DMS153 (cell line): ENCODE data around the gene RBM38.

Experiments used
- DNase-seq: peaks from one replicate; lab custom pipeline; 2025; lab: John Stamatoyannopoulos, UW

Gene RBM38

DNA sequence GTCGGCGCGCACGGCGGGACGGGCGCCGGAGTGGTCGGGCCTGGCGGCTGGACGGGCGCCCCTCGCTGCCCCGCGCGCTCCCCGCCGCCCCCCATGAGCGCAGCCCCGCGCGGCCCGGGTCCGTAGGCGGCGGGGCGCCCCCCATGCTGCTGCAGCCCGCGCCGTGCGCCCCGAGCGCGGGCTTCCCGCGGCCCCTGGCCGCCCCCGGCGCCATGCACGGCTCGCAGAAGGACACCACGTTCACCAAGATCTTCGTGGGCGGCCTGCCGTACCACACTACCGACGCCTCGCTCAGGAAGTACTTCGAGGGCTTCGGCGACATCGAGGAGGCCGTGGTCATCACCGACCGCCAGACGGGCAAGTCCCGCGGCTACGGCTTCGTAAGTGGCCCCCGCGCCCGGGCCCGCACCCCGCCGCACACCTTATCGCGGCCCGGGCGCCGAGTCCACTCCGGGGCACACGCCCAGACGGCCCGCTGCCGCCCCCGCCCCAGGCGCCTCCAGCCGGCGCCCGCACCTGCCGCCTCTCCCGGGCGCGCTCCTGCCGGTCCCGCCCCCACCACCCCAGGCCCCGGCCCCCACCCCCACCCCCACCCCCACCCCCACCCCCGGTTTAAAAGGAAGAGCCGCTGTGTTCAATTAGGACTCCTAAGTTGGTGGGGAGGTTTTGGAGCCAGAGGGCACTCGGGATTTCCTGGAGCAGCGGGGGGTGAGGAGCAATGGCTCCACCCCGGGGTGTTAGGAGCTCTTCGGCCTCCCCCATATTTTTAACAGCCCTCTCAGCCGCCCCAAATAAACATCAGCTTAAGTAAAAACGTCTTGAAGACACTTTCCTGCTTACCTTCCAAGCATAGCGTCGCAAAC lies 474 bp downstream of the RBM38 start:
- DNase-seq = no peak

DNA sequence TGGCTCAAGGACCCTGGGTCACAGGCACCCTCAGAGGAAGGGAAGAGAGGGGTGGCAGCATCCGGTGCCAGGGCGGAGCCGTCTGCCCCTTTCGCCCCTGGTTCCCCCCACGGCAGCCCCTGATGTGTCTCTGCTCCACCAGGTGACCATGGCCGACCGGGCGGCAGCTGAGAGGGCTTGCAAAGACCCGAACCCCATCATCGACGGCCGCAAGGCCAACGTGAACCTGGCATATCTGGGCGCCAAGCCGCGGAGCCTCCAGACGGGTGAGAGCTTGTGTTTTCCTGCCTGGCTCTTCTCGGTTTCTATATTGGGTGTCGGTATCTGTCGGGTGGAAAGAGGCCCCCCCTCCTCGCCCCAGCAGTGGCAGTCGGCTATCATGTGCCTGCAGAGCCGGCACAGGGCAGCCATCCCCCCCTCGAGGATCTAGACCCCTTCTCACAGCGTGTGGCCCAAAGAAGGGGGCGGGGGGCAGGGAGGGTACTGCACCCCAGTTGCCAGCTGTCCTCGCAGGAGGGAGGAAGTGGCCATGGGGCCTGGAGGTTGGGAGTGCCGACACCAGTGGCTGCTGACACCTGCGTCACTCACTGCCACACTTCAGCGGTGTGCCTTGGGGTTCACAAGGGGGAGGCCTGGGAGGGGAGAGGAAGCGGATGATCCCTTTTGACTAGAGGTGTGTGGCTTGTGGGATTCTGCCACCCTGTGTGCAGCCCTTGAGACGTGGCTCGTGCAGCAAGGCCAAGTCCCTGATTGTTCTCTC lies 1.5 kb downstream of the RBM38 start:
- DNase-seq = no peak

DNA sequence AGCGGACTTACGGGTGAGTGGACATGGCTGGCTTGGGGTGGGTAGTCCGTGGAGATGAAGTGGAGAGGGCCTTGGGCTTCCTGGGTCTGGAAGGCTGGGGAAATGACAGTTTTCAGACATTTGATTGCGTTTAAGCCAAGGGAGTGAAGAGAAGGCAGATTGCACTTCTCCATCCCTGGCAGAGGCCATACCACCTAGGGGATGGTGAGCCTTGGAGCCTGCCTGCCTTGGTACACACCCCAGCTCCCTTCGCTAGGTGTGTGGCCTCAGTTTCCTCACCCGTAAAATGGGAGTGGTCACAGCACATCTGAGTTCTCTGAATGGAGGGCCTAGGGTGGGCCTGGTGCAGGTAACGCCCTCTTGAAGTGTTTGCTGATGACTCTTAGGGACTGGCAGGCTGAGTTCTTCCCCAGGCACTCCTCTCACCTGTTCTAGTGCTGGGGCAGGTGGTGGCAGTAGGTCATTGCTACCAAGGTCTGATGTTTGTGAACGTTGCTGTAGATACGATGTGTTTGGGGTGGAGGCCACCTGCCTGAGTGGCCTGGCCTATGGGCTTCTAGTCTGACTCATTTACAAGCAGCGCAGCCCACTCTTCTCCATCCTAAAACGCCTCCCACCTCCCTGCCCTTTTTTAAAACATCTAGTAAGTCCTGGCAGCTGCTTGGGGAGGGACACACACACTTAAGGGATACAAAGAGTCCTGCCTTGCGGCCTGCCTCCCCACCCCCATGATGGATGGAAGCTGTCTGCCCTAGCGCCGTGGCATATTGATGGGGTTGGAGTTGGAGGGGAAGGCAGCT lies 2.3 kb downstream of the RBM38 start:
- peak; percentile 90 for DNase-seq

DNA sequence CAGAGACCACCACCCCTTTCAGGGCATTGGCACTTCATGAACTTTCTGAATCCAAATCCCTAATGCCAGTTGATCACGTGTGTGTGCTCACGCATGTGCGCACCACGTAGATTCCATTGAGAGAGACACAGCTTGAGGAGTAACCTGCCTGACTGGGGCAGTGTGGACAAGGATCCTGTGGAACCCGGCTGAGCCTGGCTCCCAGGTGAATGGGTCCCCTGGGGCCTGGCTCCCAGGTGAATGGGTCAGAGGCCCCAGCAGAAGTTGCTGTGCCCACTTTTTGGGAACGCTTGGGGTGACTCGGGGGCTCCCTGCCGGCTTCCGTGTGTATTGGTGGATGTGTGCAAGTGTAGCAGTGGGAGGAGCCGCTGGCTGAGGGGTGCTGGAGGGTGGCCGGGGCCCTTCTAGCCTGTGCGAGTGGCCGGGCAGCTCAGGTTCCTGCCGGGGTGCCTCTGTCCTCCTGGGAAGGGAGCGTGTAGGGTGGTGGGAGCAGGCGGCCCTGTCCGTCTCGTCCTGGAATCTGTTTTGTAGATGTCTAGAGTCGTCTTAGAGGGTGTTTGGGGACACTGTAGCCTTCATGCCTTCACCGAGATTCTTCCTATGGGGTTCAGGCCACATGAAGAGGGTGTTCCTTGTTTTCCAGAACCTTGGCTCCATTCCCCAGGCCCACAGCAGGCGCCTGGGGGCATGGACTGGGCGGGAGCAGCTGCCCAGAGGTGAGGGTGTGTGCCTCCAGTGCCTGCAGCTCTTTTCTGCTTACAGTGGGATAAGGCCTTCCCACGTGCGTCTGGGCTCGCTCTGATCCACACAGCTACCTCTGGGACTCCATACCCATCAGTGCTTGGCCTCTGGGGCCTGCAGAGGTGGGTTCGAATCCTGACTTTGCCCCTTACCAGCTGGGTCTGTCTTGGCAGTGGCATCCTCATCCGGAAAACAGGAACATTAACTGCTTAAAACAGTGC lies 3.2 kb downstream of the RBM38 start:
- no peak for DNase-seq

DNA sequence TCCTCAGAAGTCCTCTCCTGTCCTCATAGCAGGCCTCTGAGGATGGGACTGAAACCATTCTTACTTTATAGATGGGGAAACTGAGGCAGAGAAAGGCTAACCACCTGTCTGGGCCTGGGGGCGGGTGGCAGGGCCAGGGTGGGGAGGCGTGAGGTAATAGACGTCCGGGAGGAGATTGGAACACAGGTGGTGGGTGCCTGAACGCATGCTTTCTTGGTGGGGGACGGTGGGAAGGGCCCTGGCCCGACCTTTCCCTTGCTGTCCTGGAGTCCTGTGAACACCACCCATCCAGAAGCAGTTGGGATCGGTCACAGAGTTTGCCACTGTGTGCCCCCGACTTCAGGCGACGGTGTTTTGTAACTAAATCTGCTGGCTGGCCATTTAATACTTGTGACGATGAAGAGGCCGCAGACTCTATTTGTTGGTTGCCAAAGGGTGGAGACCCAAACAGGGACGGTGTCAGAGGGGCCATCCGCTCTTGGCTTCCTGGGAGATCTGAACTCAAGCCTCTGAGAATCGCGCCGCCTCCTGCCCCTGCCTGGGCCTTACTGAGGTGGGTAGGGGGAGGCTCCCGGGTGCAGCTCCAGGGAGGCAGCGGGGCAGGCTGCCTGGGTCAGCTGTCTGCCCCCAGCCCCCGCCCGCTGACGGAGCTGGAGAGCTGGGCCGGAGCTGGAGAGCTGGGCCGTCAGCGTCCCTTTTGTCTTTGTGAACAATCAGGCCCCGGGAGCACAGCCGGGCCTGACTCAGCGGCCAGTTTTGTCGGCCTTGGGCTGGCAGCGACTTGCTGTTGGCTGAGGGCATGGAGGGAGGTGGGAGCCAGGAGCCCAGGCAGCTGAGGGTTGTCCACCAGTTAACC lies 4.1 kb downstream of the RBM38 start:
- no peak for DNase-seq

DNA sequence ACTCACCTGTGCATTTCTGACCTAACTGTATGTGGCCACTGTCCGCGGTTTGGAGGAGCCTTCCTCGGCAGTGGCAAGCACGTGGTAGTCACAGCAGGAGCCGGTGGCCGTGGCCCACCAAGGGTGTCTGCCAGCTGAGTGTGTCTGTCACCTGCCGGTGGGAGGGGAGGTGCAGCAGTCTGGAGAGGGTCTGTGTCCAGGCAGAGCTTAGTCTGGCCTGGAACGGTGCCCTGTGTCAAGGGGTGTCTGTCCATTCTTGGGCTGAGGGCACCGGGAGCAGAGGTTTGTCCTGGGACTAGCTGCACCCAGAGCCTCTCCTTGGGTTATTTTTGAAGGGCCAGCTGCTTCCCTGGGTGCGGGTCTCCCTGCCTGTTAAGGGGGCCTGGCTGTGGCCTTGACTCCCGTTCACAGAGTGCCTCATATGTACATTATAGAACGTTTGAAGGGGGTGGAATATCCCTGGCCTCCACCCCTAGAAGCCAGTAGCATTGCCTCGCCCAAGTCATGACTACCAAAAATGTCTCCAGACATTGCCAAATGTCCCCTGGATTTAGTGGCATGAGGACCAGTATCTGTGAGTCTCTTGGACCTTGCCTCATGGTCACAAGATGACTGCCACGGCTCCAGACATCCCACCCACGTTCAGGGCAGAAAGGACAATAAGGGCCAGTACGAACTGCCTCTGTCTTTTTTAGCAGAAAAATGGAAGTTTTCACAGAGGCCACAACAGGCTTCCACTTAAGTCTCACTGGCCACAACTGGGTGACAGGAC lies 5.2 kb downstream of the RBM38 start:
- DNase-seq = no peak

DNA sequence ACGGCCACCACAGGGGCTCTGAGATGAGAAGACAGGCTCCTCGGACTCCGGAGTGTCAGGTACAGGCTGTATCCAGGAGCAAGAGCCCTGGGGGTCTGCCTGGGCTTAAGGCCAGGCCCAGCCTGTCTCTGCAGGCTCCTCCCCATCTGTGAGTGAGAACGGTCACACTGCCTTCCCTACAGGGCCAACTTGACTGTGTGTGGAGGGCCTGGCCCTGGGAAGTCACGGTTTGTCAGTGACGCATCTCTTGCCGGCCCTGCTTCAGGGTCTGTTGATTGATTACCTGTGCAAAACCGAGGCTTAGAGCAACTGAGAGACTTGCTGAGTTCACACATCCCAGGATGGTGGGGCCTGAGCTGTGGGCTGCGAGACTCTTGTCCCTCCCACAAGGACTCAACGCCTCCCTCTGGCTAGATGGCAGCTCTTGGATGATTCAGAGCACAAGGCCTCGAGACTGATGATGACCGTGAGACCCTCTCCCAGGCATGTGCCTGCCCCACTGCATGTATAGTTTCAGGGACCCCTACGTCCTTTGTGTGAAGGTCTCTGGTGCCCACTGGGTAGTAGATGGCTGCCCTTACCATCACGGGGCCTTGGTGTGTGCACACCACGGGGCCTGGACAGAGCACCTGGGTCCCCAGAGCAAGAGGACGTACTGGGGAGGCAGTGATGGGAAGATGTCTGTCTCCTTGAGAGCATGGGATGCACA lies 5.9 kb downstream of the RBM38 start:
- no peak for DNase-seq

DNA sequence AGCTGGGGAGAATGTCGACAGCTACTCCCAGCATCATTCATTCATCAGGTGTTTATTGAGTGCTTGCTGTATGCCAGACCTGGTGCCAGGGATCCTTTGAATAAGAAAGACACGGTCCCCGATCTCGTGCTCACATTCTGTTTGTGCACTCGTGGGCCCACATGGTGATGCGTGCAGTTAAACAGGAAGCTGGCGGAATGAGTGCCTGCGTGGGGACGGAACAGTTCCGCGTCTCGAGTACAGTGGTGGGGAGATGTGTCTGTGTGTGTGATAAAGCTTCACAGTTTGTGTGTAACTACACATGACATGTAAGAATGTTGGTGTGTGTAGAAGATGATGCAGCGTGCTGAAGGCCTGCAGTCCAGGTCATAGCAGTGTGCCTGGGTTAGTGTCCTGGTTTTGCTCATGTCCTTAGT lies 6.5 kb downstream of the RBM38 start:
- no peak for DNase-seq

DNA sequence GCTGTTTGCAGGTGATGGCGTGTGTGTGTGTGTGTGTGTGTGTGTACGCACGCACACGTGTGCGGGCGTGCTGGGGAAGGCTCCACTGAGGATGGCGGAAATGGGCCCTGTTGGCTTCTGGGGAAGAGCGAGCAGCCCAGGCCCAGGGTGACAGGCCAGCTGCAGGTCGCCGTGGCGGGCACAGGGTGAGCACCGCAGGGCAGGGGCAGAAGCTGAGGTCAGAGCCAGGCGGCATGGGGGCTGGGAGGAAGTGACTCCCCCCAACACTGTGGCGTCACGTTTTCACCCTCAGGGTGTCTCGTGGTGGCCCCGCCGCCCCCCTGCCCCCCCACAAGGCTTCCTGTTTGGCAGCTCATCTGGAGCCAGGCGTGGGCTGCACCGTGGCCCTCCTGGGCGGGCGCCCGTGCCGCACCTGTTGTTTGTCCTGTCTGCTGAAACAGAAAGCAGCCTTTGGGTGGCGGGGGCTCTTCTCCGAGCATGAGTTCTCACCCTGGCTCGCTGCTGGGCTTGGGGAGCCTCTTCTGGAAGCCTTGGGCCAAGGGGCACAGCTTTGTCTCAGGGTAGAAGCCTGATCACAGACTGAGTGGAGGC lies 7.1 kb downstream of the RBM38 start:
- peak; percentile 19 for DNase-seq

DNA sequence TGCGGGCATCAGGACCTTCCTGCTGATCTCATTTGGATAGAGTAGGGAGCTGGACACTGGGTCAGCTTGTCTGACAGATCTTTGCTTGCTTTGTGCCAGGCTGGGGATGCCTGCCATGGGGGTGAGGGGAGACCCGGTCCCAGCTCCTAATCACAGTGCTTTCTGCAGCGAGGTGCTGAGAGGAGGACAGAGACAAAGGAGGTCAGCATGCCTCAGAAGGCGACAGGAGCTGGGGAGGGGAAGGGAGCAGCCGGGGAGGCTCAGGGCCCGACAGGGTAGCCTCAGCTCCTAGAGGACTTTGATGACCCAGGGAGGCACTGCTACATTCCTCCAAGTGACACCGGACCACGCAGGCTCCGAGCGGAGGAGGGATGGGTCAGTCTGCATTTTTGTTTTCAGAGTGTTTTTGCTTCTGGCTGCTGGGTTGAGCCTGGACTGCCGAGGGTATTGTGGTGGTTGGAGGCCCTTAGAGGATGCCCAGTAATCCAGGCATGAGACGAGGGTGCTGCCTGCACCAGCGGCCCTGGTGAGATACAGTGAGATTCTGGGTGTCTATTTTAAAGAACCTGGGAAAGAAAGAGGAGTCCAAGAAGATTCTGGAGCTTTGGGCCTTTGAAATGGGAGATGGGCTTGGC lies 7.8 kb downstream of the RBM38 start:
- DNase-seq = no peak

DNA sequence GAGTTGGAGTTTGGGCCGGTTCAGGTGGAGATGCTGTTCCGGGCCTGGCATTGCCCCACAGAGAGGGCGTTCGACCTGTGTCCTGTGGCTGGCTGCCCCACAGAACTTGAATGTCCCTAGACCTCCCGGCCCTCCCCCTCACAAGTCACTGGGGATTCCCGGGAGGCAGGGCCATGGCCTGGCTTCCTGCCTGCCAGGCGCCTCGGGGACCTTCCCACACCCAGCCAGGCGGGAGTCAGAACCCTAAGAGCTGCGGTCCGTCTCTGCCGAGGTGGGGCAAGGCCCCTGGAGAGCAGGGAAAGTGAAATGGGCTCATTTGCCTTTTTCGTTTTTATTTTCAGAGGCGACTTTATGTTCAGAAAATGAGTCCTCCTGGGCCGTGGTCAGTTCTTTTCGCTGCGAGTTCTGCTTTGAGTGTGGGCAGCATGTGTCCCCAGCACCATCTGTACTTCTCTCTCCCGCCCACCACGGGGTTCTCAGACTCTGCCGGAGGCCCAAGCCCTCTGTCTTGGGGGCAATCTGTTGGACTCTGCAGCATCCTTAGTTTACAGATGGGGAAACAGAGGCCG lies 8.5 kb downstream of the RBM38 start:
- no peak for DNase-seq

DNA sequence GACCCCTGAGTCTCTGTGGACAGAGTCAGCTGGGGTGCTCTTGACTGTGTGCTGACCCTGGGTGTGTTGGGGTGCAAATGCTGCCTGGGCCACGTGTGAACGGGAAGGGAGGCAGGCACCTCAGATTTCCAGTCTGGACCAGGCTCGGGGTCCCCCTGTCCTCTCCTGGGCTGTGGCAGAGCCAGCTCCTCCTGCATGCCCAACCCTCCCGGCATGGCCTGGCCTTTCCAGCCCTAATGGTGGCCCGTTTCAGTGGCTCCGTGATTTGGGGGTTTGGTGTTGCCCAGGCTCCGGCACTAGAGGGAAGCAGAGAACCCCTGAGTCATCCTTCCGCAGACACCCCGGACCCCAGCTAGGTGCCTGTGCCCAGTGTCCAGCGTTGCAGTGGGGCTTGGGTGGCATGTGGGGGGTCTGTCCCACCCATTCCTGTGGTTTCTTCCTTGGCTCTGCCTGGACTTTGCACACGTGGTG lies 9.1 kb downstream of the RBM38 start:
- no peak for DNase-seq

DNA sequence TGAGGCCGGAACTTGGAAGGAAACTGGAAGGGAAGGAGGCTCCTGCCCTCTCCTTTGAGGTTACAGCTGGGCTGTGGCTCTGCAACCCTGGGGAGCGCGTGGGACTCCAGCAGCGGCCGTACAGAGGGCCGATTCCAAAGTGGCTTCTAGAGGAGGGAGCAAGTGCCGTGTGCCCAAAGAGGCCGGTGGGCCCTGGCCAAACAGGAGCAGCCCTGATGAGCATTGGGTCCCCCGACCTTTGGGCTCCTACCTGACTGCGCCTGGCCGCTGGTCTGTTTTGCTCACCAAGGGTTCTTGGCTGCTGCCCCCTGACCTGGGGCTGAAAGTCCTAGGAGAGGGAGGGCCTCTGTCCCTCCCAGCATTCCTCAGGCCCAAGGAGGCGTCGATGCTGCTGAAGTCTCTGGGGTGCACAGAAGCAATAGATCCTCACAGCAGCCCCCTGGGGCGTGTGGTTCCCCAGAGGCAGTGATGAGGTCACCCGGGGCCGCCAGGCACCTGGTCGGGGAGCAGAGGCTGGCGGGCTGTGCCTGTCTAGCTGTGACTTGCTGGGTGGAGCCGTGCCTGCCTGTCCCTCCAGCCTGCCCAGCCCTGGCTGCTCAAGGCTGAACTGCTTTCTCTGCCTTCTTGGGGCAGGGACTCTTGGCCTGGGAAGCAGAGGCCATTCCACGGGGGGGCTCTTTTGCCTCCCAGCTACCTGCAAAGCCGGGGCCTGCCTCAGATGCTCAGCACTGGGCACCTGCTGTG lies 9.8 kb downstream of the RBM38 start:
- DNase-seq = no peak

DNA sequence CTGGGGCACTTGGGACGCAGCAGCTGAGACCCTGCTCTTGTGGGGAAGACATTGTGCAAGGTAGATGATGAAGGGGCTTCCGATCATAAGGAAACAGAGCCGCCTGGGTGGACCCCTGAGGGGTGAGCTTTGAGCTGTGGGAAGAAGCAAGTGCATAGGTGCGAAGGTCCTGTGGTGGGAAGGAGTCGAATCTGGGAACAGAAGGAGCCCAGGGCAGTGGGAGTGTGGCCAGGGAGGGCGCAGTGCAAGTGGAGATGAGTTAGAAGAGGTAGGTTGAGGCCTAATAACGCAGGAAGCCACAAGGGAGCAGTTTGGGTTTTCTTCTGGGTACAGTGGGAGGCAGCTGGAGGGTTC lies 10.3 kb downstream of the RBM38 start:
- DNase-seq = no peak

DNA sequence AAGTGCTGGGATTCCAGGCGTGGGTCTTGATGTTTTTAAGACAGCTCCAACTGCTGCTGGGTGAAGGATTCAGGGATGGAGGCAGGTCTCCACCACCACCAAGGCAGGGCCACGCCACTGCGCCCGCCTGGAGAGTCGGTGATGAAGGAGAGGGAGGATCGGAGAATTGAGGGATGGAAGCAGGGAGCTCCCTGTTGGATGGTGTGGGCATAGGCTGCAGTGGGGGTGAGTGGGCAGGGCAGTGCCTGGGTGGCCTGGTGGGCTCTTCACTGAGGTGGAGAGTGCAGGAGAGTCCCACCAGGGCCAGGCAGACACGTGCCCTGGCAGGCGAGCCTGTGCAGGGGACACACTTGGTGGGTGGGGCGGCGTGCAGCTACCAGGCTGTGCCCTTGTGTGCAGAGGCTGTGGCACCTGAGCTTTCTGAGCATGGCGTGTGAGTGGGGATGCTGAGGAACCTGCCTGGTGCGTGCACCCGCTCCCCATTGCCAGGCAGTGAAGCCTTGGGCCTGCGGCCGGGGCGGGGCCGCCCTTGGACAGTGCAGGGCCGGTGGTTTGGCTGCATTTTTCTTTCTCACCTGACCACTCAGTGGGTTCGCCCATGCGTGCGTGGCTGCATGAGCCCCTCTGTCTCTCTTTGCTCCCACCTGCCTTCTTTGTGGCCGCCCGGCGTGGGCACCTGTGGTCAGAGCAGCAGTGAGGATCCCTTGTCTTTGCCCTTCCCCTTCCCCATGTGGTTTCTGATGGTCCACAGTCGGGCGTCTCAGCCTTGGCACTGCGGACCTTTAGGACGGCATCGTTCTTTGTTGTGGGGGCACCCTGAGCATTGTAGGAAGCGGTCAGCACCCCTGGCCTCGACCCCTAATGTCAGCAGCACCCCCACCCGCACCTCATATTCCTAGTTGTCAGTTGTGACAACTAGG lies 11.3 kb downstream of the RBM38 start:
- no peak for DNase-seq

DNA sequence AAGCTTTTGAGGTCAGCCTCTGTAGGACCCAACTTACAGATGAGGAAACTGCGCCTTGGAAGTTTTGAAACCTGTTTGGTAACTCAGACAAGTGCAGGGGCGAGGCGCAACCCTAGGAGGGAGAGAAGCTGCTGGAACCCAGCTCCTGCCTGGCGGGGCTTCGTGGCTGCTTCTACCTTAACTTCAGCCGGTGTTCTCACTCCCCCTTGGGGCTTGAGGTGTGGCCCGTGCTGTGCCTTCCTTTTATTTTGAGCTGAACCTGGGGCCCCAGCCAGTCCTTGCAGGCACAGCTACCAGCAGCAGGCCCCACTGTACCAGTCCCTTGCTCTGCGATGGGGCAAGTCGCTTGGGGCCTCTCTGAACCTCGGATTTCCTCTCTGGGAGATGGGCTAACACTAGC lies 12.0 kb downstream of the RBM38 start:
- DNase-seq = no peak
